Fibroblast of skin of scalp (primary cell): ENCODE data around the gene TAF11L12. TPM values are rescaled to one million over a fixed set of nuclear protein-coding genes. Genes with fewer than 3 reads are reported as not detected.
"Not testable (repeated sequence)": the region's sequence is repeated elsewhere in the genome, so short reads cannot be mapped to it uniquely, and the experiment has no call there.

Experiments used
- DNase-seq: peaks from one replicate; pipeline ENCODE4 v3.0.0-alpha.2; 2013
- polyA plus RNA-seq, 2 experiments: library from polyadenylated mRNA; unstranded; fragments of 120-200 nt; gene quantifications; one replicate each; pipeline ENCODE4 v1.2.1, GENCODE V29; 2013; ENCODE audit not compliant: insufficient read length in 2 of 2

TAF11L12 gene
- polyA plus RNA-seq (2013, experiment 1 of 2; ENCODE audit: insufficient read length), result not detected
- not detected for polyA plus RNA-seq (2013, experiment 2 of 2; ENCODE audit: insufficient read length)

DNA sequence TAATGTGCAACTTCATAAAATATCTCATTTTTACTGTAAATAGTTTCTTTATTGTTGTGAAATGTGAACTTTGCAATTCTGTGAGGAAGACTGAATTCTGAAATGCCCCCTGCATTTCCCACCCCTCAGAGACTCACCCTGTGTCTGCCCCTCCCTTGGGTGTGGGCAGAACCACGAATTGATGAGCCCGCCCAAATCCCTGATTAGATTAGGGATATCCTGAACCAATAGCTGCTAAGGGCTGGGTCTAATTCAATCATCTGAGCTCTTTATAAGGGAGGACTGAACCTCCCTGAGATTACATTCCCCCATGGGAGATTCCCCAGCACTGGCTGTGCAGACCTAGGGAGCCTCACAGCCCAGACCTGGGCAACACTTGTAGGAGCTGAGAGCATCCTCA is at the start of gene TAF11L12:
TSS of gene TAF11L12 (plus strand) at position 301 of the 400 bp plus-strand sequence.
- not testable (repeated sequence) for DNase-seq

DNA sequence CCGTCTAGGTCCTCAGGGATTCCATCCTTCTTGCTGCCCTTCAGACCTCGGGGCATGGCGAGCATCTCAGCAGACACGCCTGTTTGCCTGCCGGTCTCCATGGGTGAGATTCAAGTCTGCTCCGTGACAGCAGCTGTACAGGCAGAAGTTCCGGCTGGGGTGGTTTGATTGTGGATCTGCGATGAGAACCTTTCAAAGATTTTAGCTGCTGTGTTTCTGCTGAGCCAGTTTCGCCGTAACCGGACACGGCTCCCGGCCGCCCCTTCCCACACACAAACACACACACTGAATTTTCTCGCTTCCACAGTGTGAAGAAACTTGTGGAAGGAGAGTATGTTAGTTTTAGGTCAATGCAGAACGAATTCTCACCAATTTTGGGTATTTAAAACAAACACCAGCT is 24.5 kb upstream of the TAF11L12 start, which contains the start of gene TAF11L7:
TSS of gene TAF11L7 (minus strand) at position 101 of the 400 bp plus-strand sequence.
- DNase-seq, result not testable (repeated sequence)

DNA sequence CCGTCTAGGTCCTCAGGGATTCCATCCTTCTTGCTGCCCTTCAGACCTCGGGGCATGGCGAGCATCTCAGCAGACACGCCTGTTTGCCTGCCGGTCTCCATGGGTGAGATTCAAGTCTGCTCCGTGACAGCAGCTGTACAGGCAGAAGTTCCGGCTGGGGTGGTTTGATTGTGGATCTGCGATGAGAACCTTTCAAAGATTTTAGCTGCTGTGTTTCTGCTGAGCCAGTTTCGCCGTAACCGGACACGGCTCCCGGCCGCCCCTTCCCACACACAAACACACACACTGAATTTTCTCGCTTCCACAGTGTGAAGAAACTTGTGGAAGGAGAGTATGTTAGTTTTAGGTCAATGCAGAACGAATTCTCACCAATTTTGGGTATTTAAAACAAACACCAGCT is 19.3 kb upstream of the TAF11L12 start, which contains the start of gene TAF11L8:
TSS of gene TAF11L8 (minus strand) at position 101 of the 400 bp plus-strand sequence.
- DNase-seq, result not testable (repeated sequence)

DNA sequence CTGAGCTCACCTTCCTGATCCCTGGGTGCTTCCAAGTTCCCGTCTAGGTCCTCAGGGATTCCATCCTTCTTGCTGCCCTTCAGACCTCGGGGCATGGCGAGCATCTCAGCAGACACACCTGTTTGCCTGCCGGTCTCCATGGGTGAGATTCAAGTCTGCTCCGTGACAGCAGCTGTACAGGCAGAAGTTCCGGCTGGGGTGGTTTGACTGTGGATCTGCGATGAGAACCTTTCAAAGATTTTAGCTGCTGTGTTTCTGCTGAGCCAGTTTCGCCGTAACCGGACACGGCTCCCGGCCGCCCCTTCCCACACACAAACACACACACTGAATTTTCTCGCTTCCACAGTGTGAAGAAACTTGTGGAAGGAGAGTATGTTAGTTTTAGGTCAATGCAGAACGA is 15.9 kb upstream of the TAF11L12 start, which contains the start of gene TAF11L9:
TSS of gene TAF11L9 (minus strand) at position 140 of the 400 bp plus-strand sequence.
- not testable (repeated sequence) for DNase-seq

DNA sequence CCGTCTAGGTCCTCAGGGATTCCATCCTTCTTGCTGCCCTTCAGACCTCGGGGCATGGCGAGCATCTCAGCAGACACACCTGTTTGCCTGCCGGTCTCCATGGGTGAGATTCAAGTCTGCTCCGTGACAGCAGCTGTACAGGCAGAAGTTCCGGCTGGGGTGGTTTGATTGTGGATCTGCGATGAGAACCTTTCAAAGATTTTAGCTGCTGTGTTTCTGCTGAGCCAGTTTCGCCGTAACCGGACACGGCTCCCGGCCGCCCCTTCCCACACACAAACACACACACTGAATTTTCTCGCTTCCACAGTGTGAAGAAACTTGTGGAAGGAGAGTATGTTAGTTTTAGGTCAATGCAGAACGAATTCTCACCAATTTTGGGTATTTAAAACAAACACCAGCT is 12.5 kb upstream of the TAF11L12 start, which contains the start of gene TAF11L10:
TSS of gene TAF11L10 (minus strand) at position 101 of the 400 bp plus-strand sequence.
- not testable (repeated sequence) for DNase-seq

DNA sequence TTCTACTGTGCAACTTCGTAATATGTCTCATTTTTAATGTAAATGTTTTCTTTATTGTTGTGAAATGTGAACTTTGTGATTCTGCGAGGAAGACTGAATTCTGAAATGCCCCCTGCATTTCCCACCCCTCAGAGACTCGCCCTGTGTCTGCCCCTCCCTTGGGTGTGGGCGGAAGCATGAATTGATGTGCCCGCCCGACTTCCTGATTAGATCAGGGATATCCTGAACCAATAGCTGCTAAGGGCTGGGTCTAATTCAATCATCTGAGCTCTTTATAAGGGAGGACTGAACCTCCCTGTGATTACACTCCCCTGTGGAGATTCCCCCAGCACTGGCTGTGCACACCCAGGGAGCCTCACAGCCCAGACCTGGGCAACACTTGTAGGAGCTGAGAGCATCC is 6.3 kb upstream of the TAF11L12 start, which contains the start of gene TAF11L11:
TSS of gene TAF11L11 (plus strand) at position 304 of the 400 bp plus-strand sequence.
- DNase-seq, result not testable (repeated sequence)

DNA sequence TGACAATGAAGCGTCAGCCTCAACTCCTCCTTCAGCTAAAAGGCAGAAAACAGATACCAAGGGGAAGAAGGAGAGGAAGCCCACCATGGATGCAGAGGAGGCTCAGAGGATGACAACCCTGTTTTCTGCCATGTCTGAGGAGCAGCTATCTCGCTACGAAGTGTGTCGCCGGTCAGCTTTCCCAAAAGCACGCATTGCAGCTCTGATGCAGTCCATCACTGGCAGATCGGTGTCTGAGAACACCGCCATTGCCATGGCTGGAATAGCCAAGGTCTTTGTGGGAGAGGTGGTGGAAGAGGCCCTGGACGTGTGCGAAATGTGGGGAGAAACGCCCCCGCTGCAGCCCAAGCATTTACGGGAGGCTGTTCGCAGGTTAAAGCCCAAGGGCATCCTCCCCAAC is 5.2 kb upstream of the TAF11L12 start:
- DNase-seq, result no peak

DNA sequence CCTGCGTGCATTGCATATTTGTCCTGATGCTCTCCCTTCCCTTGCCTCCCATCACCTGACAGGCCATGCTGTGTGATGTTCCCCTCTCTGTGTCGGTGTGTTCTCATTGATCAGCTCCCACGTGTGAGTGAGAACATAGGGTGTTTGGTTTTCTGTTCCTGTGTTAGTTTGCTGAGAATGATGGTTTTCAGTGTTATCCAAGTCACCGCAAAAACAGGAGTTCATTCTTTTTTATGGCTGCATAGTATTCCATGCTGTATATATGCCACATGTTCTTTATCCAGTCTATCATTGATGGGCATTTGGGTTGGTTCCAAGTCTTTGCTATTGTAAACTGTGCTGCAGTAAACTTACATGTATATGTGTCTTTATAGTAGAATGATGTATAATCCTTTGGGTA is 2.7 kb upstream of the TAF11L12 start:
- not testable (repeated sequence) for DNase-seq

DNA sequence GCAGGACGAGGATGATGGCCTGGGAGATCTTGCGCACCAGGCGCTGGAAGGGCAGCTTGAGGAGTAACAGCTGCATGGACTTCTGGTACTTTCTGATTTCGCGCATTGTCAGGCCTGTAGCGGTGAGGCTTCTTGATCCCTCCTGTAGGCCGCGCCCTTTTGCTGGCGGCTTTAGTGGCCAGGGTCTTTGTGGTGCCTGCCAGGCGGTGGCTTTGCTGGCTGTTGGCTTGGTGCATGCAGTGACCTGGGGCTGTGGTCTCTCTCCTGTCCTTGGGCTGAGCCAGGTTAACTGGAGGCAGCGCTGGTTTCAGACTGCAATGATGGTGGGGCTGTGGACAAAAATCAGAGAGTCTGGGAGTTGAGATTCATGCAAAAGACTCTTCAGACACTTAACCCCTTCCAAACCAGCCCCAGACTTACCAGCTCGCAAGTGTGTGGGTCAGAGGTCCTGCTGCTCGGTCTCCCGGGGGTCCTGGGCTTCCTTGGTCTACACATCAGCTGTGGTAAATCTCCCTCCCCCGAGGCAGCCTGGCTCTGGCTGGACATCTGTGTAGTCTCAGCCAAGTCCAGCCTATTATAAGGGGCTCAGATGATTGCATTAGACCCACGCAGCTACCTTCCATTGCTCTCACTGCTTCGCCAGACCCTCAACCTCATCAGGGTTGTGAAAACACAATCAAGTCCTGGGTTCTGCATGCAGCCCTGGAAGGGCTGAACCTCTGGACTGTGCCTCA is 4.8 kb downstream of the TAF11L12 start:
- no peak for DNase-seq

DNA sequence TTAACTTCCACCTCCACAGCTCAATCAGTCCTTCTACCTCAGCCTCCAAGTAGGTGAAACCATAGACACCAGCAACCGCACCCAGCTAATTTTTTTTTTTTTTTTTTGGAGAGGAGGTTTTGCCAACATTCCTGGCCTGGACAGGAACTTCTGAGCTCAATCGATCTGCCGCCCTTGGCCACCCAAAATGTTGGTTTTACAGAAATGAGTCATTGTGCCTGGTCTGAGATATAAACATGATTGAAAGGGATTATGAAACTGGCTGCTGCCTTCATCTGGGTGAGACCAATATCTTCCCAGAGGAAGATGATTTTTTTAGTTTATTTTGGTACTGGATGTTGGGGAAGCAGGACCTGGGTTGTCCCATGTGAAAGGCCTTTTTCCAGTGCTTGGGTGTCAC is 9.2 kb downstream of the TAF11L12 start:
- DNase-seq, result no peak

DNA sequence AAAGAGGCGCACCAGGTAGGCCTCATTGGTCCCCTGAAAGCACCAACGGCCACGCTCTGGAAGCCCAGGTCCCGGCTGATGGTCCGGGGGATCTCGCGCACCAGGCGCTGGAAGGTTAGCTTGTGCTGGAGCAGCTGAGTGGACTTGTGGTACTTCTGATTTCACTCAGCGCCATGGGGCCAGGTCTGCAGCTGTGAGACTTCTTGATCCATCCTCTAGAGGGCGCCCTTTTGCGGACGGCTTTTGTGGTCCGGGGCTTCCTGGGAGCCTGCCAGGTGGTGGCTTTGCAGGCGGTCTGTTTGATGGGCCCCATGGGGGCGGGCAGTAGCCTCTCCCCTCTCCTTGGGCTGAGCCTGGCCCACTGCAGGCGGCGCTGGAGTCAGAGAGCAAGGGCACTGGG is 10.4 kb downstream of the TAF11L12 start:
- no peak for DNase-seq

DNA sequence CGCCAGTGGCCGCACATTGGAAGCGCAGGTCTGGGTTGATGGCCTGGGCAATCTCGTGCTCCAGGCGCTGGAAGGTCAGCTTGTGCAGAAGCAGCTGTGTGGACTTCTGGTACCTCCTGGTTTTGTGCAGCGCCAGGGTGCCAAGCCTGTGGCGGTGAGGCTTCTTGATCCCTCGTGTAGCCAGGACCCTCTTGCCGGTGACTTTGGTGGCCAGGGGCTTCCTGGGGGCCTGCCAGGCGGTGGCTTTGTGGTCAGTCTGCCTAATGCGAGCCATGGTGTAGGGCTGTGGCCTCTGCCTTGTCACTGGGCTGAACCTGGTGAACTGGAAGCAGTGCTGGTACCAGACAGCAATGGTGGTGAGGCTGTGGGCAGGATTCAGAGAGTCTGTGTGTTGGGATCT is 15.5 kb downstream of the TAF11L12 start:
- DNase-seq, result no peak

DNA sequence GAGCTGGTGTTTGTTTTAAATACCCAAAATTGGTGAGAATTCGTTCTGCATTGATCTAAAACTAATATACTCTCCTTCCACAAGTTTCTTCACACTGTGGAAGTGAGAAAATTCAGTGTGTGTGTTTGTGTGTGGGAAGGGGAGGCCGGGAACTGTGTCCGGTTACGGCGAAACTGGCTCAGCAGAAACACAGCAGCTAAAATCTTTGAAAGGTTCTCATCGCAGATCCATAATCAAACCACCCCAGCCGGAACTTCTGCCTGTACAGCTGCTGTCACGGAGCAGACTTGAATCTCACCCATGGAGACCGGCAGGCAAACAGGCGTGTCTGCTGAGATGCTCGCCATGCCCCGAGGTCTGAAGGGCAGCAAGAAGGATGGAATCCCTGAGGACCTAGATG is 21.6 kb downstream of the TAF11L12 start, which contains the start of gene TAF11L13:
TSS of gene TAF11L13 (plus strand) at position 301 of the 400 bp plus-strand sequence.
- not testable (repeated sequence) for DNase-seq

DNA sequence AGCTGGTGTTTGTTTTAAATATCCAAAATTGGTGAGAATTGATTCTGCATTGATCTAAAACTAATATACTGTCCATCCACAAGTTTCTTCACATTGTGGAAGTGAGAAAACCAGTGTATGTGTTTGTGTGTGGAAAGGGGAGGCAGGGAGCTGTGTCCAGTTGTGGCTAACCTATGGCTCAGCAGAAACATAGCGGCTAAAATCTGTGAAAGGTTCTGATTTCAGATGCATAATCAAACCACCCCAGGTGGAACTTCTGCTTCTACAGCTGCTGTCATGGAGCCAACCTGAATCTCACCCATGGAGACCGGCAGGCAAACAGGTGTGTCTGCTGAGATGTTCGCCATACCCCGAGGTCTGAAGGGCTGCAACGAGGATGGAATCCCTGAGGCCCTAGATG is 24.0 kb downstream of the TAF11L12 start, which contains the start of gene TAF11L14:
TSS of gene TAF11L14 (plus strand) at position 301 of the 400 bp plus-strand sequence.
- no peak for DNase-seq

DNA sequence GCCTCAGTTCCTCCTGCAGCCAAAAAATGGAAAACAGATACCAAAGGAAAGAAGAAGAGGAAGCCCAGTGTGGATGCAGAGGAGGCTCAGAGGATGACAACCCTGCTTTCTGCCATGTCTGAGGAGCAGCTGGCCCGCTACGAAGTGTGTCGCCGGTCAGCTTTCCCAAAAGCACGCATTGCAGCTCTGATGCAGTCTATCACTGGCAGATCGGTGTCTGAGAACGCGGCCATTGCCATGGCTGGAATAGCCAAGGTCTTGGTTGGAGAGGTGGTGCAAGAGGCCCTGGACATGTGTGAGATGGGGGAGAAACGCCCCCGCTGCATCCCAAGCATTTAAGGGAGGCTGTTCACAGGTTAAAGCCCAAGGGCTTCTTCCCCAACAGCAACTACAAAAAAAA is 39.0 kb downstream of the TAF11L12 start:
- not testable (repeated sequence) for DNase-seq

DNA sequence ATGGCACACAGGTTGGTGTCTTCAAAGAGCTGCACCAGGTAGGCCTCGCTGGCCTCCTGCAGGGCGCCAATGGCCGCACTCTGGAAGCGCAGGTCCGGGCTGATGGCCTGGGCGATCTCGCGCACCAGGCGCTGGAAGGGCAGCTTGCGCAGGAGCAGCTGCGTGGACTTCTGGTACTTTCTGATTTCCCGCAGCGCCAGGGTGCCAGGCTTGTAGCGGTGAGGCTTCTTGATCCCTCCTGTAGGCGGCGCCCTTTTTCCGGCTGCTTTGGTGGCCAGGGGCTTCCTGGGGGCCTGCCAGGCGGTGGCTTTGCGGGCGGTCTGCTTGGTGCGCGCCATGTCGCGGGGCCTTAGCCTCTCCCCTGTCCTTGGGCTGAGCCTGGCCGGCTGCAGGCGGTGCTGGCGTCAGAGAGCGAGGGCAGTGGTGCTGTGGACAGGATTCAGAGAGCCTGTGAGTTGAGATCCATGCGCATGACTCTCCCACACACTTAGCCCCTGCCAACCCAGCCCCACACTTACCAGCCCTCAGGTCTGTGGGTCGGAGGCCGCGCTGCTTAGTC is 45.1 kb downstream of the TAF11L12 start:
- not testable (repeated sequence) for DNase-seq

DNA sequence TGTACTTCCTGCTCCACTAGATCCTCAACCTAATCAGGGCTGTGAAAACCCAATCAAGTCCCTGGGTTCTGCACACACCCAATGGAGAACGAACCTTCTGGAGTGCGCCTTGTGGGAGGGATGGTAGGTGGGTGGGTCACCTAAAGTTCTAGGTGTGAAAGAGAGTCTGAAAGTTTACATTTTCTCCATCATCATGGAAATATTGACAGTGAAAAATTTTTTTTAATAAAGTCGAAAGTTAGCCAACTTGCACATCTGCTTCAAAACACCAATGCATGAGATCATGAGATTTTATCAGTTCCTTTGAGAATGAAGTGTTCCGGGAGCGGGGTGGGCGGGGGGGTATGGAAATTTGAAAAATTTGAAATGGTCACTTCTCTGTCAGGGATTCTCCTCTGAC is 45.7 kb downstream of the TAF11L12 start:
- DNase-seq, result no peak
